ENCODE results near the gene EGFR. TPM values are rescaled to one million over a fixed set of nuclear protein-coding genes. Genes with fewer than 3 reads are reported as not detected.

EGFR gene
- total RNA-seq, 2 experiments from 2014 or later = 0.09 TPM; not detected in 1

DNA sequence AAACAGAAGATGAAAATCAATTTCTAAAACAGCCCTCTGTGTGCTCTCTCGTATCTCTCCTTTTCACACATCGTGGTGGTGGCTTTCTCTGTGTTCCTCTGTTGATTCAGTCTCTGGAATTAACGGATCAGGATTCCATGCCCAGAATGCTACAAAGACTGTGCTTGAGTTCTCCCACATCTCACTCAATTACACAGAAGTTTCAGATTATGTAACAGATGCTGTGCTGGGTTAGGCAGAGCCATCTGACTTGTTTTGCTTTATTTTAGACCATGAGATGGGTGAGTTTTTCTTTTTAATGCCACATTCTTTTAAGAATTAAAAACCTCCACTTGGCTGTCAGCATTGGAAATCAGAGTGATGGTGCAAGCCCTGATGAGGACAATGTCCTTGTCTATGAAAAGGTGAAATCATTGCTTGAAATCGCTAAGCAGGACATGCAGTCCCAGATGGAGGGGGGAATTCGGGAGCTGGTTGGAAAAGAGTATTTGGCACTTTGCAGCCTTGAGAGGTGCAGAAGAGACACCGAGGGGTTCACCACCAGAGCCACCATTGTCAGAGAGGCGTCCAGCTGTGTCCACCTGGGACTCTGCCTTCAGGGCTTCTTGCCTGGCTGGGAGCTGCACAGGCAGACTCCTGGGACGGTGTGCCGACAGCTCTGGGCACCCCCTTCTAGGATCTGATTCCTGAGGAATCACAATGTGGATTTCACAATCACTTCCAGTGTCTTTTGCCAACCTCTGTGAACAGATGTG is 80.4 kb downstream of the EGFR start:
- ATAC-seq (no peak), DNase-seq (no peak)
- ChIA-PET POLR2A (no interaction called here), CTCF (no interaction called here)
- Mint-ChIP-seq H3K9me3 (ENCODE audit: low read depth) (no peaks in the 10 kb centered on the region), H3K27ac (no peak overlapping the region), H3K4me3 (no peak overlapping the region), H3K4me1 (no peaks in the 10 kb centered on the region), H3K27me3 (peaks cover 39% of the 10 kb centered on the region), H3K36me3 (ENCODE audit: low read depth) (no peaks in the 10 kb centered on the region)
- intact Hi-C loops (cut with DNase I, micrococcal nuclease) = no loop called here

DNA sequence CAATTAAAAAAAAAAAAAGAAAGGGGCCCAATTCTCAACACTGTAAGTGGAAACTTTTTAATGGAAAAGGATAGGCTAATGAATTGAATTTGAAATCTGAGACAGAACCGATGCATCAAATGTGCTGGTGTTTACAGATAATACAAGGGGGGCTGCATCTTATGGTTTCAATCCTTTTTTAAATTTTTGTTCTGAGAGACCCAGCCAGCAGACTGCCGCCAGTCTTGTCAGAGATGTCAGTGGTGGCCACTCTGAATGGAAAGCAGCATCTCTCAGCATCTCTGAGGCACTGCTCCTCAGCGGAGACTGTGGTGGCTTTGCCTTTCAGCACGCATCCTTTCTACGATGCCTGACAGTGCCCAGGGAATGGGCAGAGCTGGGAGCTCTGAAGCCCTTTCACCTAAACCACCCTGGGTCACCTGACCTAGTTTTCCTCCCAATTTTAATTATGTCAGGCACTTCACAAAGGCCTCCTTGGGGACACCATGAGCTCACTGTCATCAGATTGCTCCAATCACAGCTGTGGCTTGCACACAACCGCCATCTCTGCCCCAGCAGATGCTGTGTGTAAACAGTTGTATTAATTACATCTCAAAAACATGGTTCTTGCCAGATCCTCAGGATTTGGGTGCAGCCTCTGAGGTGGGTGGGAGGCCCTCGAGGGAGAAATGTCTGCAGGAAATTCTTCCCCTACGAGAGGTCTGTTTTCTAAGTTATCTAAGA is 81.2 kb downstream of the EGFR start:
- peaks cover 4% of the 10 kb centered on the region for H3K4me1 Mint-ChIP-seq
- no peaks in the 10 kb centered on the region for H3K9me3 Mint-ChIP-seq (ENCODE audit: low read depth)
- CTCF ChIA-PET = no interaction called here
- H3K4me3 Mint-ChIP-seq = no peak overlapping the region
- no peak for DNase-seq
- POLR2A ChIA-PET = no interaction called here
- intact Hi-C loops (cut with DNase I, micrococcal nuclease) = no loop called here
- ATAC-seq = no peak
- H3K36me3 Mint-ChIP-seq (ENCODE audit: low read depth) = no peaks in the 10 kb centered on the region
- H3K27ac Mint-ChIP-seq = no peak overlapping the region
- peaks cover 44% of the 10 kb centered on the region for H3K27me3 Mint-ChIP-seq

- DNase-seq (no peak), ATAC-seq (no peak)
- Mint-ChIP-seq H3K36me3 (ENCODE audit: low read depth) (no peaks in the 10 kb centered on the region), H3K4me1 (peaks cover 9% of the 10 kb centered on the region), H3K4me3 (no peak overlapping the region), H3K9me3 (ENCODE audit: low read depth) (no peaks in the 10 kb centered on the region), H3K27me3 (peaks cover 43% of the 10 kb centered on the region), H3K27ac (no peak overlapping the region)
- intact Hi-C loops (cut with DNase I, micrococcal nuclease) = no loop called here
- POLR2A ChIA-PET = no interaction called here
- CTCF ChIA-PET = no interaction called here
These were observed 81.9 kb downstream of the EGFR start for GRCh38 chr7:55100544-55101327.

DNA sequence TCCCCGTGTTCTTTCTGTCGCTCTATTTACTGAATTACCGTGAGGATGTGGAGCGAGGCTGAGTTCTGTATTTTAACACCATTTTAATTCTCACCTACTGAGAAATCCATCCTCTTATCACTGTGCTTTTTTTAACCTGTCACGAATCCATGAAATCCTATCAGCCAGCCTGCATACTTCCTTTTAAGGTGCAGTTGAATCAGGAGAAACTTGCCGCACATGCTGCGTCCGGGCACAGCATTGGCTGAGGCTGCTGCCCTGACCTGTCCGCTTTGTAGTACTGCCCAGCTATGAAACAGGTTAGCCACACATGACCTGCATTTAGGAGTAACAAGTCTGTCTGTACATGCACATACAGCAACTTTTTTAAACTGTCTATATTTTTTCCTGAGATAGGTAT is 82.5 kb downstream of the EGFR start:
- Mint-ChIP-seq H3K27ac (no peak overlapping the region), H3K9me3 (ENCODE audit: low read depth) (no peaks in the 10 kb centered on the region), H3K4me1 (peaks cover 9% of the 10 kb centered on the region), H3K4me3 (no peak overlapping the region), H3K36me3 (ENCODE audit: low read depth) (no peaks in the 10 kb centered on the region), H3K27me3 (peaks cover 42% of the 10 kb centered on the region)
- DNase-seq (no peak), ATAC-seq (no peak)
- POLR2A ChIA-PET = no interaction called here
- CTCF ChIA-PET = no interaction called here
- intact Hi-C loops (cut with DNase I, micrococcal nuclease) = no loop called here

DNA sequence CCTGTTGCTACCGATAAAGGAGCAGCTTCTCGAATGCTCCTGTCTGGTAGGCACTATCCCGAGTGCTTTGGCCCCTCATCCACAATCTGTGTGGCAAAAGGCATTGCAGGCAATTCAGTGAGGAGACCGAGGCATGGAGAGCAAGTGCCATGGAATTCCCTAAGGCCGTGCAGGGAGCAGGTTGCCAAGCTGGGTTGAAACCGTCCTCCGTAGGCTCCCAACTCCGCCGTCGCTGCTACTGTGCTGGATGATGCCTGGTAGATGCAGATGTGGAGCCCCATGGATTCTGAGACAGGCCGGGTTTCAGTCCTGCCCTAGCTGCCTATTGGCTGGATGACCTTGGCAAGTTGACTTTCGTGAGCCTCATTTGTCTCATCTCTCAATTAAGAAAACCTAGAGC is 85.3 kb downstream of the EGFR start:
- DNase-seq (no peak), ATAC-seq (no peak)
- intact Hi-C loops (cut with DNase I, micrococcal nuclease) = no loop called here
- Mint-ChIP-seq H3K27ac (no peak overlapping the region), H3K4me1 (peaks cover 9% of the 10 kb centered on the region), H3K4me3 (no peak overlapping the region), H3K9me3 (ENCODE audit: low read depth) (no peaks in the 10 kb centered on the region), H3K36me3 (ENCODE audit: low read depth) (no peaks in the 10 kb centered on the region), H3K27me3 (peaks cover 52% of the 10 kb centered on the region)
- POLR2A ChIA-PET = no interaction called here
- CTCF ChIA-PET = interaction anchor here (1.7 kb wide), 1 partner anchor 151 kb away, joined by 5 read pairs; no protein-coding TSS in a partner anchor

GRCh38 chr7:55104712-55105433 is 86.1 kb downstream of the EGFR start:
- peaks cover 52% of the 10 kb centered on the region for H3K27me3 Mint-ChIP-seq
- H3K36me3 Mint-ChIP-seq (ENCODE audit: low read depth) = no peaks in the 10 kb centered on the region
- DNase-seq (no peak), ATAC-seq (no peak)
- ChIA-PET CTCF (interaction anchor here (1.7 kb wide), 1 partner anchor 150 kb away, joined by 5 read pairs; no protein-coding TSS in a partner anchor), POLR2A (no interaction called here)
- intact Hi-C loops (cut with DNase I, micrococcal nuclease) = no loop called here
- no peak overlapping the region for H3K27ac Mint-ChIP-seq
- no peak overlapping the region for H3K4me3 Mint-ChIP-seq
- peaks cover 9% of the 10 kb centered on the region for H3K4me1 Mint-ChIP-seq
- H3K9me3 Mint-ChIP-seq (ENCODE audit: low read depth) = no peaks in the 10 kb centered on the region

DNA sequence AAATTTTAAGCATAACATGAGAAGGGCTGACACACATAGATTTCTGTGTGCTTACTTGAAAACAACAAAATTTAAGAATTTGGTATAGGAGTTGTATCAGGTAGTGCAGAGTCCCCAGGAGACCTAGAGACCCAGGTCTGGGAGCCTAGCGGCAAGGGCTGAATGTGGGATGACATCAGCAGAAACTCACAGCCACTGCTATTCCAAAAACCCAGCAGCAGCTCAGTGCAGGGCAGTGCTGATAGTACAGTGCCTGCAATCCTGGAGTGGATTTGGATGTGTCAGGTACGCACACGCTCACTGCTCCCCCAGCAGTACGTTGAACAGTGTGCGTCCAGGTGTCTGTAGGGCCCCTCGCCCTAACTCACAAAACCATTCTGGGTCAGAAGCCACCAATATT is 87.1 kb downstream of the EGFR start:
- ChIA-PET CTCF (no interaction called here), POLR2A (no interaction called here)
- Mint-ChIP-seq H3K27me3 (peaks cover 53% of the 10 kb centered on the region), H3K36me3 (ENCODE audit: low read depth) (no peaks in the 10 kb centered on the region), H3K4me1 (peaks cover 9% of the 10 kb centered on the region), H3K4me3 (no peak overlapping the region), H3K27ac (no peak overlapping the region), H3K9me3 (ENCODE audit: low read depth) (no peaks in the 10 kb centered on the region)
- no peak for ATAC-seq
- intact Hi-C loops (cut with DNase I, micrococcal nuclease) = no loop called here
- DNase-seq = no peak

GRCh38 chr7:55107946-55108345 is 89.1 kb downstream of the EGFR start:
- H3K4me3 Mint-ChIP-seq = no peak overlapping the region
- CTCF ChIA-PET = no interaction called here
- POLR2A ChIA-PET = interaction anchor here (0.6 kb wide), 1 partner anchor 19 kb away, joined by 3 read pairs; no protein-coding TSS in a partner anchor
- H3K4me1 Mint-ChIP-seq = peaks cover 9% of the 10 kb centered on the region
- H3K9me3 Mint-ChIP-seq (ENCODE audit: low read depth) = no peaks in the 10 kb centered on the region
- H3K27me3 Mint-ChIP-seq = peaks cover 41% of the 10 kb centered on the region
- H3K27ac Mint-ChIP-seq = no peak overlapping the region
- ATAC-seq = no peak
- no peak for DNase-seq
- intact Hi-C loops (cut with DNase I, micrococcal nuclease) = no loop called here
- no peaks in the 10 kb centered on the region for H3K36me3 Mint-ChIP-seq (ENCODE audit: low read depth)

GRCh38 chr7:55108401-55108800 is 89.6 kb downstream of the EGFR start:
- no peak for DNase-seq
- no peak overlapping the region for H3K4me3 Mint-ChIP-seq
- H3K4me1 Mint-ChIP-seq = peaks cover 9% of the 10 kb centered on the region
- ChIA-PET CTCF (no interaction called here), POLR2A (interaction anchor here (0.6 to 0.7 kb wide), 2 partner anchors 19 to 34 kb away, joined by 3 read pairs; no protein-coding TSS in a partner anchor)
- no peak for ATAC-seq
- no peak overlapping the region for H3K27ac Mint-ChIP-seq
- H3K36me3 Mint-ChIP-seq (ENCODE audit: low read depth) = no peaks in the 10 kb centered on the region
- intact Hi-C loops (cut with DNase I, micrococcal nuclease) = no loop called here
- peaks cover 42% of the 10 kb centered on the region for H3K27me3 Mint-ChIP-seq
- H3K9me3 Mint-ChIP-seq (ENCODE audit: low read depth) = no peaks in the 10 kb centered on the region

DNA sequence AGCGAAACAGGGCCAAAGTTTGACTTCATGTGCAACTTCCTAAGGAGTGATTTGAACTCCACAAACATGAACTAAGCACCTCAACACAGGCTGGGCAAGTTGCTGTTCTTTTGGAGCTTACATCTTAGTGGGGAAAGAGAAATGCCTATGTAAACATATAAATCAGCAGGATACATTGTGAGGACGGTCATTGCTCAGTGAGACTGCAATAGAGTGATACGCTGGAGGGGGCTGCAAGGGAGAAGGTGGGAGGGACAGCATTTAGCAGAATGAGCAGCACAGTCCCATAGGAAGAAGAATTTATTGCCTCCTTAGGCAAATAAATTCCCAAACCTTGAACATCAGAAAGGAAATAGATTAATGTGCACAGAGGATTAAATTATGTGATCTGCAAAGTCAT is 90.0 kb downstream of the EGFR start:
- Mint-ChIP-seq H3K27me3 (peaks cover 41% of the 10 kb centered on the region), H3K4me1 (peaks cover 9% of the 10 kb centered on the region), H3K9me3 (ENCODE audit: low read depth) (no peaks in the 10 kb centered on the region), H3K4me3 (no peak overlapping the region), H3K27ac (no peak overlapping the region), H3K36me3 (ENCODE audit: low read depth) (no peaks in the 10 kb centered on the region)
- ChIA-PET CTCF (no interaction called here), POLR2A (interaction anchor here (0.7 kb wide), 1 partner anchor 34 kb away, joined by 3 read pairs; no protein-coding TSS in a partner anchor)
- no peak for ATAC-seq
- intact Hi-C loops (cut with DNase I, micrococcal nuclease) = no loop called here
- no peak for DNase-seq

DNA sequence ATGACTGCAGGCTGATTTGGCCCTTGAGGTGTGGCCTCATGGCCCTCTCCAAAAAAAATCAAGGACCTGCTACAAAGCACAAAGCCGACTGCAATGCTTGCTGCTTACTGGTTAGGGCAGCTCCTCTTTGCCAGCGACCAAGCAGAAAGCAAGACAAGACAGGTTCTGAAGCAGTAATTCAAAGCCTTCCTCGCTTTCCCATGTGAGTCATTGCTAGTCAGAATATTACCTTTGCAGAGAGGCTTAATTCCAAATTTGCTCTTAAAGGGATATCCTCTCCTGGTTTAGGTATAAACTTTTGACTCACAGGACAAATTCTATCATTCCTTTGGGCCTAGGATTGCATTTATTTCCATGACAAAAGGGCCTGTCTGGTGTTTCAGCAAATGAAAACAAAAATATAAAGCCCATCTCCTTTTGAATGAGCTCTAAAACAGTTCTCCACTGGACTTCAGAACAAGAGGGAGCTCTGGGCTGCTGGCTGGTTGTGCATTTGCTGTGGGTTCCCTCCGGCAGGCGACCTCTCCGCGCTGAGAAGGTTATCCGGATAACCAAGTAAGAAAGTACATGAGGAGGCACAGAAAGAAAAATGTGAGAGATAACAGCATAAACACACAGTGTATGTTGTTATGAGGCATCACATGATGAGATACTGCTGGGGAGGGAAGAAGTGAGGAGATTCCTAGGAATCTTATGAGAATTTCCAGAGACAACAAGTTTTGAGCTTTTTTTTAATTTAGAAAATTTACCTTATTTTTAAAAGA is 90.8 kb downstream of the EGFR start:
- Mint-ChIP-seq H3K4me3 (no peak overlapping the region), H3K36me3 (ENCODE audit: low read depth) (no peaks in the 10 kb centered on the region), H3K27ac (no peak overlapping the region), H3K9me3 (ENCODE audit: low read depth) (no peaks in the 10 kb centered on the region), H3K4me1 (peaks cover 7% of the 10 kb centered on the region), H3K27me3 (peaks cover 38% of the 10 kb centered on the region)
- intact Hi-C loops (cut with DNase I, micrococcal nuclease) = no loop called here
- POLR2A ChIA-PET = no interaction called here
- DNase-seq = no peak
- no peak for ATAC-seq
- CTCF ChIA-PET = no interaction called here
